GM23338 (cell line): ENCODE data around the gene TMEM219.

Source experiments
- CREB1 ChIP-seq: fragments of 250-450 bp; sonication (Bioruptor Pico); IDR thresholded peaks from 2 replicates; pipeline ENCODE4 v1.5.0; 2020; ENCODE audit warnings: low read depth, mild to moderate bottlenecking, moderate library complexity
- CTCF ChIP-seq, 2 experiments: fragments of 200-600 bp in 1 of 2; sonication (generic) in 1 of 2; conservative IDR thresholded peaks; 2 replicates each; pipeline versions ENCODE4 v1.5.1 to v1.6.1; 2016 to 2017; ENCODE audit warnings: antibody characterized with exemption in 2 of 2, low read depth in 2 of 2, mild to moderate bottlenecking in 2 of 2, moderate library complexity in 1 of 2
- ETS1 ChIP-seq: IDR thresholded peaks from 2 replicates; pipeline ENCODE4 v1.6.1; 2016; ENCODE audit warnings: antibody characterized with exemption
- EZH2 ChIP-seq: fragments of 200-600 bp; sonication (generic); IDR thresholded peaks from one replicate; pipeline ENCODE4 v1.8.0; 2017; ENCODE audit warnings: antibody characterized with exemption, mild to moderate bottlenecking, low read depth; ENCODE audit not compliant: unreplicated experiment
- EZH2phosphoT487 ChIP-seq: fragments of 200-600 bp; sonication (generic); IDR thresholded peaks from one replicate; pipeline ENCODE4 v1.8.1; 2018; ENCODE audit warnings: antibody characterized with exemption; ENCODE audit not compliant: unreplicated experiment
- JUNB ChIP-seq: IDR thresholded peaks from one replicate; pipeline ENCODE4 v1.6.1; 2016; ENCODE audit warnings: antibody characterized with exemption; ENCODE audit not compliant: unreplicated experiment
- POLR2AphosphoS5 ChIP-seq: IDR thresholded peaks from 2 replicates; pipeline ENCODE4 v1.6.1; 2016; ENCODE audit warnings: antibody characterized with exemption, low read depth
- ZNF114 ChIP-seq: fragments of 250-450 bp; sonication (Bioruptor Pico); IDR thresholded peaks from 2 replicates; pipeline ENCODE4 v1.5.0; 2020; ENCODE audit warnings: mild to moderate bottlenecking, moderate library complexity
- ZNF331 ChIP-seq: fragments of 250-450 bp; sonication (Bioruptor Pico); IDR thresholded peaks from 2 replicates; pipeline ENCODE4 v1.5.0; 2020; ENCODE audit warnings: low read depth, mild to moderate bottlenecking, moderate library complexity

- no peak for TF ChIP-seq CTCF (conservative IDR thresholded peaks at IDR 0.05; ENCODE audit: low read depth in 2 of 2)
- TF ChIP-seq POLR2AphosphoS5: no peak
- no peak for TF ChIP-seq ZNF114 (CRISPR knock-in tag)
- no peak for TF ChIP-seq EZH2phosphoT487
- no peak for TF ChIP-seq ZNF331 (CRISPR knock-in tag)
- no peak for TF ChIP-seq CREB1 (CRISPR knock-in tag)
- TF ChIP-seq ETS1: no peak
- TF ChIP-seq EZH2: no peak
- TF ChIP-seq JUNB: no peak
Observed at GRCh38 chr16:30006659-30007377, 44.9 kb downstream of the TMEM219 start.
